Left lobe of liver (tissue), 2 donors: ENCODE data around the gene MDH1B. TPM values are rescaled to one million over a fixed set of nuclear protein-coding genes. Genes with fewer than 3 reads are reported as not detected.

Experiments
- ATAC-seq: fragments of 200-7000 bp; cut with Tn5 transposase; one replicate; pipeline ENCODE4 v1.9.1; 2020; ENCODE audit warnings: mild to moderate bottlenecking, moderate library complexity
- DNase-seq: peaks from one replicate; pipeline ENCODE4 v3.0.0-alpha.2; 2020; ENCODE audit warnings: low spot score
- total RNA-seq: library from RNA; stranded (reverse); gene quantifications from one replicate; pipeline ENCODE4 v1.2.1, GENCODE V29; 2021
- donor health status: DM: no; HTN: no; CAD: no; lungs with moderate emphysema.
- donor health status: DM: no; HTN: yes; CAD: no.

Gene MDH1B
- total RNA-seq, 1 donor from 2014 or later, result 0.28 TPM

GRCh38 chr2:206698811-206699210 lies 66.3 kb downstream of the MDH1B start:
- no peak for ATAC-seq

GRCh38 chr2:206696910-206697309 lies 68.2 kb downstream of the MDH1B start:
- DNase-seq (no peak), ATAC-seq (no peak)

More at GRCh38 chr2:206698811-206699210, 66.3 kb downstream of the MDH1B start:
- no peak for DNase-seq

- ATAC-seq, result peak; percentile 91
- no peak for DNase-seq
Measured at GRCh38 chr2:206693399-206694137, 71.6 kb downstream of the MDH1B start.

- ATAC-seq (no peak), DNase-seq (no peak)
Measured at GRCh38 chr2:206692971-206693370, 72.2 kb downstream of the MDH1B start.

- ATAC-seq (no peak), DNase-seq (no peak)
Measured at GRCh38 chr2:206688990-206689389, 76.1 kb downstream of the MDH1B start.

GRCh38 chr2:206688453-206688852 lies 76.7 kb downstream of the MDH1B start:
- ATAC-seq (no peak), DNase-seq (no peak)

Other genes starting within 250 kb of the MDH1B start
- not detected for gene FAM237A, start 122.8 kb downstream of the MDH1B start, total RNA-seq
- not detected for gene DYTN, start 46.9 kb downstream of the MDH1B start, total RNA-seq
- 12.9 TPM for gene FASTKD2, start 278 bp upstream of the MDH1B start, total RNA-seq
- 0.38 TPM for gene CPO, start 174.2 kb upstream of the MDH1B start, total RNA-seq